HepG2 (cell line): ENCODE data around the gene LCTL. TPM values are rescaled to one million over a fixed set of nuclear protein-coding genes. Genes with fewer than 3 reads are reported as not detected.

Source experiments
- ATAC-seq: fragments of 200-7000 bp; cut with Tn5 transposase; 3 replicates; pipeline ENCODE4 v1.9.1; 2020; ENCODE audit warnings: mild to moderate bottlenecking, moderate library complexity
- BruUV-seq: library from RNA; stranded (reverse); fragments of 400-500 nt; replicated peaks from 2 replicates; lab custom pipeline; 2021; lab: Mats Ljungman, UMichigan
- CTCF ChIA-PET: fragments of 300-600 bp; formaldehyde crosslinking; extraction: SDS; loops from one replicate; lab custom pipeline; 2021; ENCODE audit warnings: low total read pairs, inconsistent platforms, low intra/inter-chr PET ratio; lab: Yijun Ruan, JAX
- POLR2A ChIA-PET: fragments of 350-600 bp; sonication (Branson Sonifier 250); formaldehyde crosslinking; loops from one replicate; lab custom pipeline; 2020; ENCODE audit warnings: antibody characterized with exemption, inconsistent platforms; lab: Yijun Ruan, JAX
- DNase-seq: peaks from one replicate; pipeline ENCODE4 v3.0.0-alpha.2; 2015; ENCODE audit warnings: low spot score
- FAIRE-seq: peaks from 3 replicates; lab custom pipeline; 2011; peaks lifted over from hg19 to GRCh38; lab: Jason Lieb, UNC
- H2AFZ ChIP-seq: one replicate; pipeline ENCODE4 v1.6.1; 2011; ENCODE audit warnings: low read length, inconsistent platforms
- H3K27ac ChIP-seq: fragments of 300-600 bp; 3 replicates; pipeline ENCODE4 v1.8.0; 2011; ENCODE audit warnings: mixed run types, mild to moderate bottlenecking, mixed read lengths, low read length, inconsistent platforms; ENCODE audit not compliant: insufficient read depth; ENCODE audit errors: extremely low read length
- H3K27me3 ChIP-seq, 2 experiments: fragments of 200-600 bp in 1 of 2; 2 replicates in 1 of 2; 3 replicates in 1 of 2; pipeline versions ENCODE4 v1.6.0 to v1.8.0; 2011; ENCODE audit warnings: low read length in 2 of 2, mild to moderate bottlenecking in 2 of 2, moderate library complexity in 2 of 2, inconsistent platforms in 1 of 2; ENCODE audit not compliant: insufficient read depth in 2 of 2, control insufficient read depth in 1 of 2
- H3K36me3 ChIP-seq, 2 experiments: fragments of 200-600 bp in 1 of 2; replicated peaks in 1 of 2; 2 replicates in 1 of 2; 3 replicates in 1 of 2; pipeline versions ENCODE4 v1.5.1 to v1.8.0; 2011; ENCODE audit warnings: low read length in 2 of 2, inconsistent platforms in 1 of 2; ENCODE audit not compliant: insufficient read depth in 2 of 2, control insufficient read depth in 1 of 2
- H3K4me1 ChIP-seq: 2 replicates; pipeline ENCODE4 v1.5.1; 2012; ENCODE audit warnings: low read length, inconsistent platforms; ENCODE audit not compliant: insufficient read depth
- H3K4me2 ChIP-seq: 2 replicates; pipeline ENCODE4 v1.6.0; 2011; ENCODE audit warnings: low read depth, low read length, inconsistent platforms
- H3K4me3 ChIP-seq, 3 experiments: fragments of 200-600 bp in 1 of 3; sonication (generic), shearing (Covaris generic) in 1 of 3; replicated peaks in 1 of 3; 2 replicates each; pipeline ENCODE4 v1.5.1; 2011 to 2016; ENCODE audit warnings: low read length in 3 of 3, inconsistent platforms in 2 of 3, low read depth in 2 of 3, mild to moderate bottlenecking in 2 of 3, control low read depth in 1 of 3, mixed read lengths in 1 of 3; ENCODE audit not compliant: insufficient read depth in 1 of 3
- H3K79me2 ChIP-seq: one replicate; pipeline ENCODE4 v1.6.1; 2011; ENCODE audit warnings: low read length, inconsistent platforms; ENCODE audit not compliant: insufficient read depth
- H3K9ac ChIP-seq: 2 replicates; pipeline ENCODE4 v1.6.0; 2011; ENCODE audit warnings: mild to moderate bottlenecking, low read depth, low read length, inconsistent platforms; ENCODE audit not compliant: insufficient read depth
- H3K9me3 ChIP-seq: 2 replicates; pipeline ENCODE4 v1.5.1; 2012; ENCODE audit warnings: mild to moderate bottlenecking, low read length
- H4K20me1 ChIP-seq: 2 replicates; pipeline ENCODE4 v1.6.0; 2011; ENCODE audit warnings: inconsistent platforms, mild to moderate bottlenecking, low read length, moderate library complexity; ENCODE audit not compliant: insufficient read depth
- FOXA3 ChIP-seq: IDR thresholded peaks from 2 replicates; pipeline ENCODE4 v1.6.1; 2016; ENCODE audit warnings: missing genetic modification reagents, missing compliant biosample characterization
- GABPB1 ChIP-seq: IDR thresholded peaks from 2 replicates; pipeline ENCODE4 v1.6.1; 2016; ENCODE audit warnings: mild to moderate bottlenecking, missing genetic modification reagents, moderate library complexity, missing compliant biosample characterization
- MAFK ChIP-seq, 2 experiments: IDR thresholded peaks in 1 of 2; conservative IDR thresholded peaks in 1 of 2; 2 replicates each; pipeline ENCODE4 v1.6.1; 2011; ENCODE audit warnings: improper control_type of control experiment in 2 of 2, low read length in 2 of 2
- NFRKB ChIP-seq: fragments of 450-650 bp; IDR thresholded peaks from 2 replicates; pipeline ENCODE4 v1.6.1; 2017
- PHF8 ChIP-seq: sonication (generic); formaldehyde crosslinking; IDR thresholded peaks from 2 replicates; pipeline ENCODE4 v1.5.0; 2020; ENCODE audit warnings: missing genetic modification reagents
- PRPF4 ChIP-seq: fragments of 200-400 bp; formaldehyde crosslinking; IDR thresholded peaks from 2 replicates; pipeline ENCODE4 v1.6.1; 2016; ENCODE audit warnings: low read length, low read depth; ENCODE audit not compliant: poor library complexity, severe bottlenecking
- SIX1 ChIP-seq: sonication (generic); formaldehyde crosslinking; IDR thresholded peaks from 2 replicates; pipeline ENCODE4 v1.4.0; 2020; ENCODE audit warnings: missing genetic modification reagents, borderline replicate concordance
- SMARCC2 ChIP-seq: fragments of 450-650 bp; IDR thresholded peaks from 2 replicates; pipeline ENCODE4 v1.6.1; 2017; ENCODE audit warnings: antibody characterized with exemption, mild to moderate bottlenecking
- SP2 ChIP-seq: sonication (generic); formaldehyde crosslinking; IDR thresholded peaks from 2 replicates; pipeline ENCODE4 v1.5.1; 2020; ENCODE audit warnings: mild to moderate bottlenecking, missing genetic modification reagents
- TP53 ChIP-seq: sonication (generic); formaldehyde crosslinking; conservative IDR thresholded peaks from 2 replicates; pipeline ENCODE4 v1.4.0; 2020; ENCODE audit warnings: missing genetic modification reagents
- YY1 ChIP-seq: IDR thresholded peaks from 2 replicates; pipeline ENCODE4 v1.6.1; 2011; ENCODE audit warnings: low read length, low read depth, moderate library complexity, mild to moderate bottlenecking; ENCODE audit not compliant: insufficient read depth, insufficient replicate concordance
- ZNF615 ChIP-seq: sonication (generic); formaldehyde crosslinking; IDR thresholded peaks from 2 replicates; pipeline ENCODE4 v1.5.0; 2020; ENCODE audit warnings: mild to moderate bottlenecking, missing genetic modification reagents, borderline replicate concordance
- ZNF619 ChIP-seq: sonication (generic); formaldehyde crosslinking; IDR thresholded peaks from 2 replicates; pipeline ENCODE4 v1.4.0; 2020; ENCODE audit warnings: mild to moderate bottlenecking, missing genetic modification reagents
- ZNF75D ChIP-seq: sonication (generic); formaldehyde crosslinking; IDR thresholded peaks from 2 replicates; pipeline ENCODE4 v1.8.1; 2023; ENCODE audit warnings: missing genetic modification reagents, mild to moderate bottlenecking, borderline replicate concordance
- WGBS: methylation state at CpG from one replicate; pipeline ENCODE4 v1.1.6; 2017; ENCODE audit warnings: low lambda C conversion rate; 5-methylcytosine and 5-hydroxymethylcytosine counted together
- in situ Hi-C: cut with HindIII; loops from 2 replicates; pipeline ENCODE4 v1.10.0; 2017; ENCODE audit warnings: low pct_unique_long_range_greater_than_20kb; ENCODE audit not compliant: extremely low pct_ligation_motif_present
- intact Hi-C: fragments of 100-400 bp; cut with micrococcal nuclease; formaldehyde crosslinking; loops from one replicate; pipeline ENCODE4 v1.10.0; 2022; ENCODE audit not compliant: unreplicated experiment
- polyA plus RNA-seq, 8 experiments: library from polyadenylated mRNA; depleted of rRNA in 3 of 8; stranded (reverse) in 7 of 8; unstranded in 1 of 8; fragments of >200 nt; fragmentation: Illumina TruSeq in 4 of 8; extraction: Trizol in 4 of 8; gene quantifications; 2 replicates each; pipeline versions ENCODE4 v1.2.1 to v1.2.3, GENCODE V29; 2011 to 2016; ENCODE audit warnings: low read depth in 4 of 8, missing spikeins in 1 of 8, mixed read lengths in 1 of 8; ENCODE audit not compliant: insufficient read depth in 1 of 8
- total RNA-seq, 5 experiments: library from RNA; depleted of rRNA; stranded (reverse); fragments of >200 nt; fragmentation: Illumina TruSeq; extraction: Trizol; gene quantifications; 2 replicates each; pipeline ENCODE4 v1.2.3, GENCODE V29; 2016; ENCODE audit warnings: low read depth in 1 of 5
- TF ChIP-seq, protein P1 (sequence below): sonication (generic); formaldehyde crosslinking; IDR thresholded peaks from 2 replicates; pipeline ENCODE4 v1.5.0; 2020; ENCODE audit warnings: missing genetic modification reagents, mild to moderate bottlenecking, borderline replicate concordance
- TF ChIP-seq, protein P2 (sequence below): sonication (generic); formaldehyde crosslinking; IDR thresholded peaks from 2 replicates; pipeline ENCODE4 v1.4.0; 2020; ENCODE audit warnings: missing genetic modification reagents, borderline replicate concordance
- TF ChIP-seq, protein P3 (sequence below): sonication (generic); formaldehyde crosslinking; IDR thresholded peaks from 2 replicates; pipeline ENCODE4 v1.4.0; 2020; ENCODE audit warnings: missing genetic modification reagents

Gene LCTL
- total and polyA plus RNA-seq, 2 of the 13 experiments (the other 11 are each of a cell fraction or from before 2014, with no cell fraction given) = 0.96 to 1.4 TPM

DNA sequence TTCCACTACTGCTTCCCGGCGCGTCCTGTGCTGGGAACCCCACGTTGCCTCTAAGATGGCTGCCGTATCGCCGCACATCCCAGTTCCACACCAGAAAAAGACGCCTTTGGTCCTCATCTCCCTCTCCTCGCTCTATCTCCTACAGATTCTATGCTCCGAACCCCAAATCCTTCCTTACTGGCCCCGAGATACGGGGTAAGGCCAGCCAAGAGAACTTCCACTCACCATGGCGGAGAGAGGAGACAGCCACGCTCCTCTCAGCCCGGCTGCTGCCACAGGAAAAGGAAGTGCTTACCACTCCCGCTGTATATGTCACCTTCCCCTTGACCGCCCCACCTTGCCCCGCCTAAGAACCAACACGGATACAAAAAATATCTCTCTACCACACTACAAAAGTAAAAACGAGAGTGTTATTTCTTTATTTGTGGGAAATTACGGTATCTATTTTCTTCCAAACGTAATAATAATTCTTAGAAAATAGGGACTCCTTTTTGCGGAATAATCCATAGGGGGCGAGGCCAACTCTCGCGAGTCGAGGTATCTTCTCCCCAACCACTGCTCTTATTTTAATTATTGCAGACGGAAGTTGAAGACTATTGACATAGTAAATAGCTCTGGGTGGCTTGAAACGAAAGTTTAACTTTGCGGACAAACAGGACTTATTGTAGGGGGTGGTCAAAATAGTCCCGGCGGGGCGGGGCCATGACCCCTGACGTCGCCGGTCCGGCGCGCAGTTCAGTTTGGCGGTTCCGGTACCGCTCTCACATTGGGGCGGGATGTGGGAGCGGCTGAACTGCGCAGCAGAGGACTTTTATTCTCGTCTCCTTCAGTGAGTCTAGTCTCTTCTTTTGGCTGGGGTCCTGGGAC lies 61.0 kb downstream of the LCTL start, which contains the start of the genes RPL4 and ZWILCH:
RPL4 (minus strand) TSS at position 293 of the 867 bp plus-strand sequence; CDS start at position 228, 65 bp downstream.
ZWILCH (plus strand) TSS at position 764 of the 867 bp plus-strand sequence; CDS start at position 777, 13 bp downstream.
- peak; percentile 97 for DNase-seq
- peaks cover 0 to 5% of the 10 kb centered on the region in 2 experiments; a peak in 1 of 5 replicates for H3K27me3 ChIP-seq
- H3K27ac ChIP-seq = peak within 1 kb of the TSS; percentile 89
- peaks cover 6 to 34% of the 10 kb centered on the region in 2 experiments; a peak in 4 of 5 replicates for H3K36me3 ChIP-seq
- H3K4me2 ChIP-seq = peak within 1 kb of the TSS; percentile 93
- peaks cover 50% of the 10 kb centered on the region for H3K4me1 ChIP-seq
- peaks cover 31% of the 10 kb centered on the region for H4K20me1 ChIP-seq
- H3K79me2 ChIP-seq = peaks cover 55% of the 10 kb centered on the region
- intact Hi-C loops (loop anchor here (5.0 kb wide), 1 partner anchor 63 kb away; the partner anchor contains the start of gene LCTL), in situ Hi-C loops (no loop called here)
- ATAC-seq = peak; percentile 90
- ChIA-PET CTCF (no interaction called here), POLR2A (interaction anchor here (0.6 to 1.4 kb wide), 22 partner anchors 8 to 1802 kb away, joined by 3 to 13 read pairs (median 4); partner anchors contain the start of genes LCTL, MAP2K1, RAB11A and SNAPC5)
- H2AFZ ChIP-seq = peak within 1 kb of the TSS; percentile 75
- under 1% methylated on average over 37 of the region's 46 CpGs for WGBS
- peak within 1 kb of the TSS; percentile 69 to 100 (median 88) for H3K4me3 ChIP-seq
- peak within 1 kb of the TSS; percentile 96 for H3K9ac ChIP-seq
- no peak for FAIRE-seq
- no TSS peak for BruUV-seq
- H3K9me3 ChIP-seq = no peaks in the 10 kb centered on the region
- no peak for TF ChIP-seq ZNF75D (CRISPR knock-in tag)
- peak; percentile 94 for TF ChIP-seq GABPB1 (CRISPR knock-in tag)
- TF ChIP-seq ZNF619 (CRISPR knock-in tag) = no peak
- TF ChIP-seq SP2 = no peak
- peak; percentile 62 for TF ChIP-seq FOXA3 (CRISPR knock-in tag)
- no peak for TF ChIP-seq TP53 (CRISPR knock-in tag)
- peak; percentile 92 for TF ChIP-seq YY1
- no peak for TF ChIP-seq SMARCC2
- peak; percentile 54 for TF ChIP-seq NFRKB
- TF ChIP-seq, protein P1, sequence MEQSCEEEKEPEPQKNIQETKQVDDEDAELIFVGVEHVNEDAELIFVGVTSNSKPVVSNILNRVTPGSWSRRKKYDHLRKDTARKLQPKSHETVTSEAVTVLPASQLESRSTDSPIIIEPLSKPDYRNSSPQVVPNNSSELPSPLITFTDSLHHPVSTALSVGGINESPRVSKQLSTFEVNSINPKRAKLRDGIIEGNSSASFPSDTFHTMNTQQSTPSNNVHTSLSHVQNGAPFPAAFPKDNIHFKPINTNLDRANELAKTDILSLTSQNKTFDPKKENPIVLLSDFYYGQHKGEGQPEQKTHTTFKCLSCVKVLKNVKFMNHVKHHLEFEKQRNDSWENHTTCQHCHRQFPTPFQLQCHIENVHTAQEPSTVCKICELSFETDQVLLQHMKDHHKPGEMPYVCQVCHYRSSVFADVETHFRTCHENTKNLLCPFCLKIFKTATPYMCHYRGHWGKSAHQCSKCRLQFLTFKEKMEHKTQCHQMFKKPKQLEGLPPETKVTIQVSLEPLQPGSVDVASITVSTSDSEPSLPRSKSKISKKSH (CRISPR knock-in tag) = no peak; the same call in 1 of the 2 replicates
- no peak for TF ChIP-seq ZNF615
- no peak for TF ChIP-seq MAFK (conservative IDR thresholded peaks at IDR 0.05 in 1 of 2, IDR thresholded peaks at IDR 0.05 in 1 of 2; ENCODE audit: low read length in 2 of 2)
- TF ChIP-seq, protein P2, sequence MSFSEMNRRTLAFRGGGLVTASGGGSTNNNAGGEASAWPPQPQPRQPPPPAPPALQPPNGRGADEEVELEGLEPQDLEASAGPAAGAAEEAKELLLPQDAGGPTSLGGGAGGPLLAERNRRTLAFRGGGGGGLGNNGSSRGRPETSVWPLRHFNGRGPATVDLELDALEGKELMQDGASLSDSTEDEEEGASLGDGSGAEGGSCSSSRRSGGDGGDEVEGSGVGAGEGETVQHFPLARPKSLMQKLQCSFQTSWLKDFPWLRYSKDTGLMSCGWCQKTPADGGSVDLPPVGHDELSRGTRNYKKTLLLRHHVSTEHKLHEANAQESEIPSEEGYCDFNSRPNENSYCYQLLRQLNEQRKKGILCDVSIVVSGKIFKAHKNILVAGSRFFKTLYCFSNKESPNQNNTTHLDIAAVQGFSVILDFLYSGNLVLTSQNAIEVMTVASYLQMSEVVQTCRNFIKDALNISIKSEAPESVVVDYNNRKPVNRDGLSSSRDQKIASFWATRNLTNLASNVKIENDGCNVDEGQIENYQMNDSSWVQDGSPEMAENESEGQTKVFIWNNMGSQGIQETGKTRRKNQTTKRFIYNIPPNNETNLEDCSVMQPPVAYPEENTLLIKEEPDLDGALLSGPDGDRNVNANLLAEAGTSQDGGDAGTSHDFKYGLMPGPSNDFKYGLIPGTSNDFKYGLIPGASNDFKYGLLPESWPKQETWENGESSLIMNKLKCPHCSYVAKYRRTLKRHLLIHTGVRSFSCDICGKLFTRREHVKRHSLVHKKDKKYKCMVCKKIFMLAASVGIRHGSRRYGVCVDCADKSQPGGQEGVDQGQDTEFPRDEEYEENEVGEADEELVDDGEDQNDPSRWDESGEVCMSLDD (CRISPR knock-in tag) = no peak
- TF ChIP-seq, protein P3, sequence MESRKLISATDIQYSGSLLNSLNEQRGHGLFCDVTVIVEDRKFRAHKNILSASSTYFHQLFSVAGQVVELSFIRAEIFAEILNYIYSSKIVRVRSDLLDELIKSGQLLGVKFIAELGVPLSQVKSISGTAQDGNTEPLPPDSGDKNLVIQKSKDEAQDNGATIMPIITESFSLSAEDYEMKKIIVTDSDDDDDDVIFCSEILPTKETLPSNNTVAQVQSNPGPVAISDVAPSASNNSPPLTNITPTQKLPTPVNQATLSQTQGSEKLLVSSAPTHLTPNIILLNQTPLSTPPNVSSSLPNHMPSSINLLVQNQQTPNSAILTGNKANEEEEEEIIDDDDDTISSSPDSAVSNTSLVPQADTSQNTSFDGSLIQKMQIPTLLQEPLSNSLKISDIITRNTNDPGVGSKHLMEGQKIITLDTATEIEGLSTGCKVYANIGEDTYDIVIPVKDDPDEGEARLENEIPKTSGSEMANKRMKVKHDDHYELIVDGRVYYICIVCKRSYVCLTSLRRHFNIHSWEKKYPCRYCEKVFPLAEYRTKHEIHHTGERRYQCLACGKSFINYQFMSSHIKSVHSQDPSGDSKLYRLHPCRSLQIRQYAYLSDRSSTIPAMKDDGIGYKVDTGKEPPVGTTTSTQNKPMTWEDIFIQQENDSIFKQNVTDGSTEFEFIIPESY (CRISPR knock-in tag) = no peak
- peak; percentile 84 for TF ChIP-seq PHF8 (CRISPR knock-in tag)
- TF ChIP-seq SIX1 (CRISPR knock-in tag) = no peak
- TF ChIP-seq PRPF4 = no peak
